ENCODE measurements around the gene SIGMAR1. TPM values are rescaled to one million over a fixed set of nuclear protein-coding genes. Genes with fewer than 3 reads are reported as not detected.
A peak's percentile ranks its signal among the peaks of the same experiment; 100 is the strongest.

The SIGMAR1 gene
- total RNA-seq, 1 donor from 2014 or later: 37.1 TPM

DNA sequence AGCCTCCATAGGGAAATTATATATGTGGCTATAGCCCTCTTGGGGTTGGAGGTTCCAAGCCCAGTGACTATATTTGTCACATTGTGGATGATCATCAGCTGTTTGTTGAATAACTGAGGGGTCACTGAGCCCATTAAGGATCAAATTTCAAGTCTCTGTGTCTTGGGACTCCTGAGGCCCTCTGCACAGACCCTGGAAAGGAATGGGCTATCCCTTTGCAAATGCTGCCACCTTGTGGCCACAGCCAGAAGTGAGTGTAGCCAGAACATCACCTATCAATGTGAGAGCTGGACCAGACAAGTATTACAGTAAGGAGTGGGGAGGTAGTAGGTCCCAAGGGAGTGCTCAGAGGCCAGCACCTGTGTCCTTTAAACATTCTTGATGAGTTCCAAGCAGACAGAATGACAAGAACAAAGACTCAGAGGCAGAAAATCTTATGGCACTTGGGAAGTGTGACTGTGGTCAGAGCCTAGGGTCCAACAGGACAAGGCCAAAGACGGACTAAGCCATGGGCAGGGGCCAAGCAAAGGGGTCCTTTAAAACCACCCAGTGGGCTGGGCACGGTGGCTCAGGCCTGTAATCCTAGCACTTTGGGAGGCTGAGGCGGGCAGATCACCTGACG is 33.9 kb downstream of the SIGMAR1 start:
- peak; percentile 84 for DNase-seq

GRCh38 chr9:34601937-34602573 is 35.5 kb downstream of the SIGMAR1 start:
- no peak for DNase-seq

- no peak for DNase-seq
Measured at GRCh38 chr9:34600908-34601307, 36.7 kb downstream of the SIGMAR1 start.

- DNase-seq: no peak
Measured at GRCh38 chr9:34599546-34599945, 38.0 kb downstream of the SIGMAR1 start.

DNA sequence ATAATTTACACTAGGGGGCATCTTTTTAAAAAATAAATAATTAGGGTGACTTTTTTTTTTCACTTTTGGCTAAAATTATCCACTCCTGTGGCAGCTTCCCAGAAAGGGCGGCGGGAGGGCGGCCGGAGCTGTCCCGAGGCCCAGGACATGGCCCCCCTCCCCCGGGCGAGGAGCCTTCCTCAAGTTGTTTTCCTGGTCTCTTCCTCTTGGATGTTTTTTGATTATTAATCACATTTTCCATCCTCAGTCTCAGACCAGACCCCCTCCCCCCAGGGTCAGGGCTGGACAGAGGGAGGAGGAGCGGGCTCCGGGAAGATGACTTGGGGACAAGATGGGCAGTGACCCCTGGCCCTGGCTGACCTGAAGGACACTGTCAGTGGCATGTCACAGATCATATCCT is 43.4 kb downstream of the SIGMAR1 start:
- DNase-seq: no peak

- no peak for DNase-seq
Measured at GRCh38 chr9:34592895-34593601, 44.5 kb downstream of the SIGMAR1 start.

- no peak for DNase-seq
Measured at GRCh38 chr9:34591917-34592866, 45.4 kb downstream of the SIGMAR1 start.

- peak; percentile 89 for DNase-seq
Measured at GRCh38 chr9:34591248-34591916, 46.2 kb downstream of the SIGMAR1 start.

- no peak for DNase-seq
Measured at GRCh38 chr9:34590381-34591247, 47.0 kb downstream of the SIGMAR1 start.

DNA sequence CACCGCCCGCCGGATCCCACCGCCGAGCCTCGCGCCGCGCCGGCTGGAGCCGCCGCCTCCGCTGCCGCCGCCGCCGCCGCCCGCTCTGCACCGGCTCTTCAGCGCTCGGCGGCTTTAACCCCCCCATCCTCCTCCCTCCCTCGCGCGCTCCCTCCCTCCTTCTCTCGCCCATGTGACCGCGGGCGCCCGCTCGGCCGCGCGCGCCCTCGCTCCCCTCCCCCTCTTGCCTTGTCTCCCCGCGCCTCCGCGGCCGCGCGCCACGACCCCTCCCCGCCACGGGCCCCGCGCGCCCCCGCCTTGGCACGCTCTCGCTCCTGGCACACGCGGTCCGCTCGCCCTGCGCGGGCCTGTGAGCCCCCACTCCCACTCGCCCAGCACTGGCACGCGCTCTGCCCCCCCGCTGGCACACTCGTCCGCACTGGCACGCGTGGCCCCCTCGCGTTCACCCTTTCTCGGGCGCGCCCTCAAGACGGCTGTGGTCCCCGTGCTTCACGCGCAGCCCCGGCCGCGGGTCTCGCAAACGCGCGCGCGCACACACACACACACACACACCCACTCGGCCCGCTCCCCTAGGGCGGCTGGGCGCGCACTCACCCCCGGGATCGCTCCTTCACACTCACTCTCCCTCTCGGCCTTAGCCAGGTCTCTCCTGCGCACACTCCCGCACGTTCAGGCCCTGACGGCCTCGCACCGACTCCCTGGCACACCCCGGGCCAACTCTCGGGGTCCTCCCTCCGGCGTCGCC is 47.8 kb downstream of the SIGMAR1 start, which contains the start of gene CNTFR:
TSS of gene CNTFR (minus strand) at position 89 of the 745 bp plus-strand sequence. CDS start 20,743 bp downstream, outside the sequence.
- no peak for DNase-seq

DNA sequence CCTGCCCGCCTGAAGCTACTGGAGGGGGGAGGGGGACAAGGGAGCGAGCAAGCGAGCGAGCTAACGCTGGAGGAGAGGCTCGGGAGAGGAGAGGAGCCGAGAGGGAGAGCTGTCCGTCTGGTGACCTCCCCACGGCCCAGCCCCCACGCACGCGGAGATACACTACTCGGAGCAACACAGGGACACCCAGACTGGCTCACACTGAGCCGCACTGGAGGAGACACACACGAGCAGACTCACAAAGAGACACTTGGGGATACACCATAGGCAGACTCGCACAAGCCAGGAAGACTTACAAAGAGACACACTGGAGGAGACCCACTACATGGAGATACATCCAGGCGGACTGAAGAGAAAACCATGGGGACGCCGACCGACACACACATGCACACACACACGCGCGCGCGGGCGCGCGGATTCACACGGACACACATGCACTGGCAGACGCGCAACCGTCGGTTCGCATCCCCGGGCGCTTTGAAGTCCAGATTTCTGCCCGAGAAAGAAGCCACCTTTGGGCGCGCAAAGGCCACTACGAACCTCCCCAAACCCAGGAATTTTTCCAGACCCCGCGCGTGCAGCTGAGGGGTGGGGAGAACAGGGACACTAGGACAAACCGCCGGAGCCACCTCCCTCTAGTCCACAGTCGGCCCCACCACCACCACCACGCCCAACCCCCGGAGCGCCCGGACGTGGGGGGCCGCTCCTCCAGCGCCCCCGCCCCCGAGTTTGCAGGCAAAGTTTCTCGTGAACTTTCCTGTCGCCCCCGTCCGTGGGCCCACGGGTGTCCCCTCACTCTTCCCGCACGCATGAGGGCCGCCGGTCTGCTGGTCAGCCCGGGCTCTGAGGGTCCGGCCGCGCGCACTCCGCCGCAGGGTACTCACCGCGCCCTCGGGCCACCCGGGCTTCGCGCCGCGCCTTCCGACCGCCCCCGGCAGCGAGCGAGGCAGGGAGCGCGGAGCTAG is 48.6 kb downstream of the SIGMAR1 start:
- no peak for DNase-seq

DNA sequence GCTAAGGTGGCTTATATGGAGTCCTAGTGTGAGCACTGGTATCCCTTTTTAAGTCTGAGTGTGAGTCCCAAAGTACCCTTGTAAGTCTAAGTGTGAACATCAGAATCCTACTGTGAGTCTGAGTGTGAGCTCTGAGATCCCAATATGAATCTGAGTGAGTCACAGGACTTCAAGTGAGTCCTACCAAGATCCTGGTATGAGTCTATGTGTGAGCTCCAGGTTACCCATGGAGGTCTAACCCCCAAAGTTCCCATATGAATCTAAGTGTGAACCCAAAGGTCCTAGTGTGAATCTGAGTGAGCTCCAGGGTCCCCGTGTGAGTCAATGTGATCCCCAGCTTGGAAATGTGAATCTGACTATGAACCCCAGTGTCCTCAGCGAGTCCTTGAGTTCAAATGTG is 50.3 kb downstream of the SIGMAR1 start:
- DNase-seq: no peak

DNA sequence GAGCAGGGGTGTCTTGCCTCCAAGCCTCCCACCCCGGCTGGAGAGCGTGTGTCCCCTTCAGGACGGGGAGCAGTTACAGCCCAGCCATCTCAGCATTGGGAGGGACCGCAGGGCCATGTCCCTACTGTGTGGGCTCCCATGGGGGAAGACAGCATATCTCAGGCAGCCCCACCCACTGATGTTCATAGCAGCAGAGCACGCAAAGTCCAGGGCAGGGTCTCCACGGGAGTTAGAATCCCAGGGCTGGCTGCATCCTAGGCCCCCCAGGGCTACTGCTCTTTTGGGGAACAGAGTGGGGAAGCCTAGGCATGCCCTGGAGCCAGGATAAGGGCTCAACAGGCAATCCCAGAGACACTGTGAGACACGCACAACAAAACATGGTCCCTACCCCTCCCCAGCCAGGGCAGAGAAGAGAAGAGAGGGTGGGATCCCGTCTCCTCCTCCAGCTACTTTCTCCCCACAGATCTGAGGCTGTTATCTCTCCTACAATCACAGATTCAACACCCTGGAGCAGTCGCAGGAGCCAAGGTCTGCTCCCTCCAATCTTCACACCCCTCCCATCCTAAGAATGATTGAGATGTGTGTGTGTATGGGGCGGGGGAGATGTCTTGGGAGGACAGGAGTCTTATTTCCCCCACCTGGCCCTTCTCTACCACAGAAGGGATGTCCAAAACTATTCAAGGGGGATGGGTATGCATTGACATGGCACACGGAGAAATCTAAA is 51.5 kb downstream of the SIGMAR1 start:
- no peak for DNase-seq

DNA sequence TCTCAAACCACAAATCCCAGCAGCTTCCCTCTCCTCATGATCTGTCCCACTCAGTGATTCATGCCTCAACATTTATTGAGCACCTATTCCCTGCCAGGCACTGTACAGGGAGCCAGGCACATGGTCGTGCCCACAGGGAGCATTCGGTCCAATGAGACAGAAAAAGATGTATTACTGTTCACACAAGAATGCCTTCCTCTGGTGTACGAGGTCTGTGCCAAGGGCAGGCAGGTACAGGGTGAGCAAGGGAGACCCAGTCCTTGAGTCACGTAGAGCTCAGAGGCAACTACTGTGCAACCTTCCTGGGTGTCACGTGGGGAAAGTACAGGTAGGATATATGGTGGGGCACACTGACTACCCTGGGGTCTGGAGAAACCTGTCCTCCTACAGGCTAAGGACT is 52.6 kb downstream of the SIGMAR1 start:
- DNase-seq: no peak

All from dermis blood vessel endothelial cell (primary cell).